Endometrial microvascular endothelial cells (primary cell): Measurements from ENCODE around the gene JSRP1. TPM values are rescaled to one million over a fixed set of nuclear protein-coding genes. Genes with fewer than 3 reads are reported as not detected.

Experiments
- in situ Hi-C: cut with HindIII; loops from 2 replicates; pipeline ENCODE4 v1.10.0; 2017; ENCODE audit warnings: low sequenced_read_pairs, low pct_unique_long_range_greater_than_20kb; ENCODE audit errors: inconsistent ontology term
- total RNA-seq: library from RNA; depleted of rRNA; stranded (reverse); fragments of >200 nt; gene quantifications from one replicate; pipeline ENCODE4 v1.2.3, GENCODE V29; 2015; ENCODE audit errors: inconsistent ontology term

JSRP1 gene
- total RNA-seq, 1 donor from 2014 or later, result not detected

GRCh38 chr19:2226051-2226839 lies 30.0 kb downstream of the JSRP1 start:
- in situ Hi-C loops, result no loop called here

GRCh38 chr19:2225415-2226050 lies 30.7 kb downstream of the JSRP1 start:
- in situ Hi-C loops, result no loop called here

GRCh38 chr19:2224754-2225349 lies 31.4 kb downstream of the JSRP1 start:
- in situ Hi-C loops, result no loop called here

GRCh38 chr19:2223959-2224358 lies 32.3 kb downstream of the JSRP1 start:
- in situ Hi-C loops, result no loop called here

GRCh38 chr19:2223391-2223790 lies 32.8 kb downstream of the JSRP1 start:
- in situ Hi-C loops, result no loop called here

GRCh38 chr19:2221918-2222317 lies 34.3 kb downstream of the JSRP1 start:
- in situ Hi-C loops, result no loop called here

GRCh38 chr19:2221250-2221831 lies 34.9 kb downstream of the JSRP1 start:
- in situ Hi-C loops, result no loop called here

GRCh38 chr19:2219726-2220125 lies 36.5 kb downstream of the JSRP1 start:
- in situ Hi-C loops, result no loop called here

- in situ Hi-C loops, result no loop called here
These were observed 38.6 kb downstream of the JSRP1 start for GRCh38 chr19:2217591-2217990.

- in situ Hi-C loops, result no loop called here
These were observed 39.6 kb downstream of the JSRP1 start for GRCh38 chr19:2216361-2217225.

- in situ Hi-C loops, result no loop called here
These were observed 40.9 kb downstream of the JSRP1 start for GRCh38 chr19:2215281-2215751.

- in situ Hi-C loops, result no loop called here
These were observed 42.0 kb downstream of the JSRP1 start for GRCh38 chr19:2214251-2214650.

- in situ Hi-C loops, result no loop called here
These were observed 42.4 kb downstream of the JSRP1 start for GRCh38 chr19:2213799-2214198.

GRCh38 chr19:2212861-2213711 lies 43.1 kb downstream of the JSRP1 start:
- in situ Hi-C loops, result no loop called here

GRCh38 chr19:2210987-2211740 lies 45.1 kb downstream of the JSRP1 start:
- in situ Hi-C loops, result no loop called here

GRCh38 chr19:2210206-2210605 lies 46.0 kb downstream of the JSRP1 start:
- in situ Hi-C loops, result no loop called here

- in situ Hi-C loops, result no loop called here
These were observed 46.8 kb downstream of the JSRP1 start for GRCh38 chr19:2209408-2209807.
